Tibial nerve (tissue), 4 donors: ENCODE measurements around the gene SUGP1.

Source experiments
- EP300 ChIP-seq, 2 donors: sonication (generic); formaldehyde crosslinking; IDR thresholded peaks; one replicate each; pipeline ENCODE4 v1.6.1; 2017; ENCODE audit warnings: antibody characterized with exemption in 2 of 2, mild to moderate bottlenecking in 1 of 2
- POLR2A ChIP-seq, 2 donors: fragments of 450-650 bp; IDR thresholded peaks; one replicate each; pipeline ENCODE4 v1.6.1; 2017; ENCODE audit warnings: antibody characterized with exemption in 2 of 2, mild to moderate bottlenecking in 2 of 2, moderate library complexity in 2 of 2
- TF ChIP-seq, protein P1 (sequence below), 5 experiments: fragments of 200-600 bp in 3 of 5; fragments of 450-650 bp in 2 of 5; sonication (generic) in 3 of 5; IDR thresholded peaks; one replicate each; pipeline ENCODE4 v1.5.1; 2016 to 2019; ENCODE audit warnings: antibody characterized with exemption in 5 of 5, mild to moderate bottlenecking in 3 of 5, moderate library complexity in 2 of 5

GRCh38 chr19:19355606-19356139 is 35.4 kb upstream of the SUGP1 start:
- TF ChIP-seq, protein P1, sequence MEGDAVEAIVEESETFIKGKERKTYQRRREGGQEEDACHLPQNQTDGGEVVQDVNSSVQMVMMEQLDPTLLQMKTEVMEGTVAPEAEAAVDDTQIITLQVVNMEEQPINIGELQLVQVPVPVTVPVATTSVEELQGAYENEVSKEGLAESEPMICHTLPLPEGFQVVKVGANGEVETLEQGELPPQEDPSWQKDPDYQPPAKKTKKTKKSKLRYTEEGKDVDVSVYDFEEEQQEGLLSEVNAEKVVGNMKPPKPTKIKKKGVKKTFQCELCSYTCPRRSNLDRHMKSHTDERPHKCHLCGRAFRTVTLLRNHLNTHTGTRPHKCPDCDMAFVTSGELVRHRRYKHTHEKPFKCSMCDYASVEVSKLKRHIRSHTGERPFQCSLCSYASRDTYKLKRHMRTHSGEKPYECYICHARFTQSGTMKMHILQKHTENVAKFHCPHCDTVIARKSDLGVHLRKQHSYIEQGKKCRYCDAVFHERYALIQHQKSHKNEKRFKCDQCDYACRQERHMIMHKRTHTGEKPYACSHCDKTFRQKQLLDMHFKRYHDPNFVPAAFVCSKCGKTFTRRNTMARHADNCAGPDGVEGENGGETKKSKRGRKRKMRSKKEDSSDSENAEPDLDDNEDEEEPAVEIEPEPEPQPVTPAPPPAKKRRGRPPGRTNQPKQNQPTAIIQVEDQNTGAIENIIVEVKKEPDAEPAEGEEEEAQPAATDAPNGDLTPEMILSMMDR (IDR thresholded peaks at IDR 0.05), result no peak
- TF ChIP-seq POLR2A (IDR thresholded peaks at IDR 0.05) (no peak), EP300 (IDR thresholded peaks at IDR 0.05) (no peak)
